GM12892 (cell line): ENCODE measurements around the gene RGPD4.

Source experiments
- DNase-seq: peaks from one replicate; pipeline ENCODE4 v3.0.0; 2011; ENCODE audit not compliant: insufficient read length
- FAIRE-seq: peaks from 2 replicates; lab custom pipeline; 2011; peaks lifted over from hg19 to GRCh38; lab: Jason Lieb, UNC
- POLR2A ChIP-seq: IDR thresholded peaks from 2 replicates; pipeline ENCODE4 v1.6.1; 2011; ENCODE audit warnings: low read depth, low read length, control low read depth
- POLR2AphosphoS5 ChIP-seq: IDR thresholded peaks from 2 replicates; pipeline ENCODE4 v1.6.1; 2011; ENCODE audit warnings: low read depth, low read length, control low read depth
- TAF1 ChIP-seq: IDR thresholded peaks from 2 replicates; pipeline ENCODE4 v1.6.1; 2011; ENCODE audit warnings: low read depth, mild to moderate bottlenecking, control low read depth, low read length, borderline replicate concordance

RGPD4 gene

DNA sequence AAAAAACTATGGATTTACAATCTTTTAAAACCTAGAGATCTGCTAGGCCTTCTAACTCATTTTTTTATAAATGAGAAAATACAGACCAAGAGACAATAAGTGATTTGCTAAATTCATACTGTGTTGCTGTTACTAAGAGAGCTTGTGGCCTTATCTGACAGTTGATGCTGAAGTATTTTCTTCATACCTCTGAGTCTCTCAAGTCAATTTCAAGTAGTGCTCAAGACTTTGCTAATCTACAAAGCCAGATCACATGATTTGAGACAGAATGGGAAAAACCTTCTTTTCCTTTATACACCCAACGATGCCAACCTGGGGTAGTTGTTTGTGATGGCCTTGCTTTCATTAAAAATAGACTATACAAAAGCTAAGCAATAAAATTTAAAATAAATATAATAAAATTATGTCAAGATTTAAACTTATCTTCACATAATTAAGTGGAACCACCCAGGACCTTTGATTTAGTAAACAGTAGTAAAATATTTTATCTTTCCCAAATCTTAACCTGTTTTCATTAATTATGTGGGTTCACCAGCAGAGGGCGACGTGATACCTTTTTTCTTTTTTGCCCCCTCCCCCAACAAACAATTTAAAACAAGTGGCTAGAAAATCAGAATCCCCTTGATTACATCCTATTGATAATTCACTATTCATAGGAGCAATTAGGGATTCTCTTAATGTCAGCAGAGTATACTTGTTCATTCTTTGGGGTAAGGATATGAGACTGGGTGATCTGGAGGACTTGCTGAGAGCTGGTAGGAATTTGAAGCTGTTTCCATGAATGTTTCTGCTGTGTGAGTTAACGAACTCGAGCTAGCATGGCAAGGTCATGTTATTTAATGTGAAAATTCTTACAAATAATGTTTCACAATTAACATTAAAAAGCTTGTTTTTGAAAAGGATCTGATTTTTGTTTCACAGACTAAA lies 110.0 kb downstream of the RGPD4 start:
- FAIRE-seq (no peak), DNase-seq (no peak)
- TF ChIP-seq TAF1 (no peak), POLR2A (no peak), POLR2AphosphoS5 (no peak)
